PC-3 (cell line): Measurements from ENCODE around the gene B3GNT2. TPM values are rescaled to one million over a fixed set of nuclear protein-coding genes. Genes with fewer than 3 reads are reported as not detected.

Source experiments
- ATAC-seq: fragments of 200-7000 bp; cut with Tn5 transposase; 2 replicates; pipeline ENCODE4 v1.9.1; 2020; ENCODE audit warnings: mild to moderate bottlenecking, moderate library complexity
- BruUV-seq: library from RNA; stranded (reverse); fragments of 400-500 nt; replicated peaks from 2 replicates; lab custom pipeline; 2021; lab: Mats Ljungman, UMichigan
- CTCF ChIA-PET: fragments of 300-600 bp; sonication (Branson Sonifier 250); formaldehyde crosslinking; loops from one replicate; lab custom pipeline; 2022; ENCODE audit warnings: antibody characterized with exemption; lab: Charles Lee
- POLR2A ChIA-PET: fragments of 300-600 bp; sonication (Branson Sonifier 250); formaldehyde crosslinking; loops from one replicate; lab custom pipeline; 2022; ENCODE audit warnings: antibody characterized with exemption; ENCODE audit not compliant: unreplicated experiment; lab: Charles Lee
- DNase-seq: peaks from one replicate; pipeline ENCODE4 v3.0.0-alpha.2; 2015
- H2AFZ ChIP-seq: fragments of 300-600 bp; sonication (generic); 2 replicates; pipeline ENCODE4 v1.6.0; 2016; ENCODE audit warnings: antibody characterized with exemption, low read length
- H3F3A ChIP-seq: fragments of 300-600 bp; sonication (generic); one replicate; pipeline ENCODE4 v1.6.0; 2017; ENCODE audit warnings: antibody characterized with exemption, low read length, control low read depth, mild to moderate bottlenecking; ENCODE audit not compliant: unreplicated experiment
- H3K27ac ChIP-seq: fragments of 300-600 bp; sonication (generic); 2 replicates; pipeline ENCODE4 v1.5.1; 2016; ENCODE audit warnings: mild to moderate bottlenecking, low read length
- H3K27me3 ChIP-seq: fragments of 300-600 bp; sonication (generic); 2 replicates; pipeline ENCODE4 v1.6.1; 2016; ENCODE audit warnings: low read length, mixed read lengths
- H3K36me3 ChIP-seq: fragments of 300-600 bp; sonication (generic); 2 replicates; pipeline ENCODE4 v1.6.1; 2016; ENCODE audit warnings: low read depth, mixed run types, low read length, mixed read lengths
- H3K4me1 ChIP-seq: fragments of 300-600 bp; sonication (generic); 2 replicates; pipeline ENCODE4 v1.5.1; 2016; ENCODE audit warnings: low read length; ENCODE audit not compliant: insufficient read depth
- H3K4me2 ChIP-seq: fragments of 300-600 bp; sonication (generic); 2 replicates; pipeline ENCODE4 v1.6.0; 2016; ENCODE audit warnings: low read length
- H3K4me3 ChIP-seq: fragments of 300-600 bp; sonication (generic); 2 replicates; pipeline ENCODE4 v1.5.1; 2016; ENCODE audit warnings: mild to moderate bottlenecking, low read length, mixed read lengths
- H3K79me2 ChIP-seq: fragments of 300-600 bp; sonication (generic); 2 replicates; pipeline ENCODE4 v1.6.1; 2017; ENCODE audit warnings: low read length, mixed read lengths
- H3K9ac ChIP-seq: fragments of 300-600 bp; sonication (generic); 2 replicates; pipeline ENCODE4 v1.6.0; 2016; ENCODE audit warnings: mild to moderate bottlenecking, low read length
- H3K9me2 ChIP-seq: fragments of 300-600 bp; sonication (generic); replicated peaks from 2 replicates; pipeline ENCODE4 v1.6.1; 2016; ENCODE audit warnings: mixed run types, low read length, mixed read lengths
- H3K9me3 ChIP-seq: fragments of 300-600 bp; sonication (generic); 2 replicates; pipeline ENCODE4 v1.6.1; 2016; ENCODE audit warnings: low read length, mixed read lengths
- H4K20me1 ChIP-seq: fragments of 300-600 bp; sonication (generic); 2 replicates; pipeline ENCODE4 v1.6.1; 2016; ENCODE audit warnings: low read length, mixed read lengths
- EZH2 ChIP-seq: fragments of 300-600 bp; sonication (generic); IDR thresholded peaks from one replicate; pipeline ENCODE4 v1.6.1; 2017; ENCODE audit warnings: antibody characterized with exemption, mild to moderate bottlenecking, low read length; ENCODE audit not compliant: unreplicated experiment
- EZH2phosphoT487 ChIP-seq: fragments of 300-600 bp; sonication (generic); IDR thresholded peaks from 2 replicates; pipeline ENCODE4 v1.6.1; 2018; ENCODE audit warnings: mild to moderate bottlenecking, antibody characterized with exemption, low read length, borderline replicate concordance
- intact Hi-C: fragments of 100-400 bp; cut with micrococcal nuclease; formaldehyde crosslinking; loops from 2 replicates; pipeline ENCODE4 v1.9.0; 2023
- total RNA-seq: library from RNA; depleted of rRNA; stranded (reverse); fragments of >200 nt; gene quantifications from 2 replicates; pipeline ENCODE4 v1.2.3, GENCODE V29; 2014
- TF ChIP-seq, protein P1 (sequence below): fragments of 300-600 bp; sonication (generic); conservative IDR thresholded peaks from 2 replicates; pipeline ENCODE4 v1.5.1; 2017; ENCODE audit warnings: antibody characterized with exemption, low read depth, mild to moderate bottlenecking, low read length

The B3GNT2 gene
- total RNA-seq, 1 experiment from 2014 or later, result 18.0 TPM

DNA sequence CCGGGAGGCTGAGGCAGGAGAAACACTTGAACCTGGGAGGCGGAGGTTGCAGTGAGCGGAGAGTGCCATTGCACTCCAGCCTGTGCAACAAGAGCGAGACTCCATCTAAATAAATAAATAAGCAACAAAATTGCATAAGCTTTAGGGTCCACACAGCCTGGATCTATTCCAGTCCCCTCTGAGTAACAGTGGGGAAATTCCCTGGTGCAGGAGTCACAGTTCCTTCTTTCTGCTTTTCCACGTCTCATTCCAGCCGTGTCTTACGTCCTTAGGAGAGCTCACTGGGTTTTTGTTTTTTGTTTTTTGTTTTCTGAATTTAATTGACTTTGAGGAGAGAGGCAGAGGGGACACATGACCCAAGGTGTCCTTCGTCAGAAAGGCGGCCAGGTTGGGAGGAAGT lies 44.6 kb downstream of the B3GNT2 start:
- DNase-seq (no peak), ATAC-seq (no peak)
- Histone ChIP-seq H3K9me2 (no peaks in the 10 kb centered on the region), H3K27ac (no peak overlapping the region), H3K9ac (no peak overlapping the region), H3K4me2 (no peak overlapping the region), H3K9me3 (no peaks in the 10 kb centered on the region), H3K79me2 (no peaks in the 10 kb centered on the region), H3K4me3 (no peak overlapping the region), H3K27me3 (no peaks in the 10 kb centered on the region), H4K20me1 (no peaks in the 10 kb centered on the region), H3K36me3 (no peaks in the 10 kb centered on the region), H3F3A (no peaks in the 10 kb centered on the region), H2AFZ (no peak overlapping the region), H3K4me1 (no peaks in the 10 kb centered on the region)
- POLR2A ChIA-PET, result no interaction called here
- CTCF ChIA-PET, result no interaction called here
- TF ChIP-seq, protein P1, sequence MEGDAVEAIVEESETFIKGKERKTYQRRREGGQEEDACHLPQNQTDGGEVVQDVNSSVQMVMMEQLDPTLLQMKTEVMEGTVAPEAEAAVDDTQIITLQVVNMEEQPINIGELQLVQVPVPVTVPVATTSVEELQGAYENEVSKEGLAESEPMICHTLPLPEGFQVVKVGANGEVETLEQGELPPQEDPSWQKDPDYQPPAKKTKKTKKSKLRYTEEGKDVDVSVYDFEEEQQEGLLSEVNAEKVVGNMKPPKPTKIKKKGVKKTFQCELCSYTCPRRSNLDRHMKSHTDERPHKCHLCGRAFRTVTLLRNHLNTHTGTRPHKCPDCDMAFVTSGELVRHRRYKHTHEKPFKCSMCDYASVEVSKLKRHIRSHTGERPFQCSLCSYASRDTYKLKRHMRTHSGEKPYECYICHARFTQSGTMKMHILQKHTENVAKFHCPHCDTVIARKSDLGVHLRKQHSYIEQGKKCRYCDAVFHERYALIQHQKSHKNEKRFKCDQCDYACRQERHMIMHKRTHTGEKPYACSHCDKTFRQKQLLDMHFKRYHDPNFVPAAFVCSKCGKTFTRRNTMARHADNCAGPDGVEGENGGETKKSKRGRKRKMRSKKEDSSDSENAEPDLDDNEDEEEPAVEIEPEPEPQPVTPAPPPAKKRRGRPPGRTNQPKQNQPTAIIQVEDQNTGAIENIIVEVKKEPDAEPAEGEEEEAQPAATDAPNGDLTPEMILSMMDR, result no peak
- TF ChIP-seq EZH2 (no peak), EZH2phosphoT487 (no peak)
- no TSS peak for BruUV-seq
- intact Hi-C loops, result no loop called here

DNA sequence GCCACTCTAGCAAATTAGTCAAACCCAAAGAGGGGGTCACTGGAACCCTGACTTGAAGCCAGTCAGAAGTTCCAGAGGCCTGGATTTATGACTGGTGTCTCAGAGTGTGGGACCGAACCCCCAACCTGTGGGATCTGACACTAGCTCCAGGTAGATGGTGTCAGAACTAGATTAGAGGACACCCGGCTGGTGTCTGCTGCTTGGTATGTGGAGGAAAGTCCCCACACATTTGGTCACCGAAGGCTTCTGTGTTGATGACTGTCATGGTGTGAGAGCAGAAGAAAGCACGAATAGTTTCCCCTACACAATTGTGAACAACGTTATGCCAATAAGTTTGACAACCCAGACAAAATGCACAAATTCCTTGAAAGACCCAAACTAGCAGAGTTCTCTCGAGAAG lies 48.1 kb downstream of the B3GNT2 start:
- H3F3A ChIP-seq, result no peaks in the 10 kb centered on the region
- no TSS peak for BruUV-seq
- no peak overlapping the region for H3K9ac ChIP-seq
- no peak overlapping the region for H2AFZ ChIP-seq
- no peak overlapping the region for H3K4me2 ChIP-seq
- ChIA-PET CTCF (no interaction called here), POLR2A (no interaction called here)
- no peaks in the 10 kb centered on the region for H3K27me3 ChIP-seq
- H3K4me1 ChIP-seq, result no peaks in the 10 kb centered on the region
- H3K4me3 ChIP-seq, result no peak overlapping the region
- TF ChIP-seq EZH2phosphoT487, result no peak
- TF ChIP-seq, protein P1, result no peak
- no peak for TF ChIP-seq EZH2
- DNase-seq (no peak), ATAC-seq (no peak)
- intact Hi-C loops, result no loop called here
- H3K9me3 ChIP-seq, result no peaks in the 10 kb centered on the region
- H3K9me2 ChIP-seq, result no peaks in the 10 kb centered on the region
- H3K36me3 ChIP-seq, result no peaks in the 10 kb centered on the region
- no peaks in the 10 kb centered on the region for H4K20me1 ChIP-seq
- no peak overlapping the region for H3K27ac ChIP-seq
- no peaks in the 10 kb centered on the region for H3K79me2 ChIP-seq

DNA sequence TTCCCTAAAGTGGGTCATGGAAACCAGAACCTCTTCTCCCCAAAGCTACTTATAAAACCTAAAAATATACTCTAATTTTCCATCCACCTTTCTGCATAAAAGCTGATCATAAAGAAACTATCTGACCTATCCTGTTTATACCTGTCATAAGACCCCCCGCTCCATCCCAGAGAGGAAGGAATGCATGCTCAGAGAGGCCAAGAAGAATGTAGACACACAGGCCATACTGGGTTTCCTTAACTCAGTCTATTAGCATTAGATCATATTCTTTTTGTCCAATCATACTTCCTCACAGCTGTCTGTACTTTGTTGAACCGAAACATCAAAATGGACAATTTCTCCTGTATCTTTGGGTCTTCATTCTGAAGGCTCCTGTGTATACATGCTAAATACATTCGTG lies 52.3 kb downstream of the B3GNT2 start:
- CTCF ChIA-PET, result no interaction called here
- Histone ChIP-seq H3F3A (no peaks in the 10 kb centered on the region), H3K9me3 (no peaks in the 10 kb centered on the region), H3K9me2 (no peaks in the 10 kb centered on the region), H3K4me3 (no peak overlapping the region), H3K9ac (no peak overlapping the region), H3K4me1 (no peaks in the 10 kb centered on the region), H3K27me3 (no peaks in the 10 kb centered on the region), H3K27ac (no peak overlapping the region), H4K20me1 (no peaks in the 10 kb centered on the region), H3K4me2 (no peak overlapping the region), H3K36me3 (no peaks in the 10 kb centered on the region), H2AFZ (no peak overlapping the region), H3K79me2 (no peaks in the 10 kb centered on the region)
- intact Hi-C loops, result no loop called here
- no TSS peak for BruUV-seq
- DNase-seq, result no peak
- TF ChIP-seq, protein P1, result no peak
- no peak for TF ChIP-seq EZH2
- no peak for TF ChIP-seq EZH2phosphoT487
- ATAC-seq, result no peak
- POLR2A ChIA-PET, result no interaction called here
